Naive thymus-derived CD4-positive, alpha-beta T cell (primary cell): Measurements from ENCODE around the gene SC5D. TPM values are rescaled to one million over a fixed set of nuclear protein-coding genes. Genes with fewer than 3 reads are reported as not detected.
A peak's percentile ranks its signal among the peaks of the same experiment; 100 is the strongest.

ENCODE experiments used
- ATAC-seq: fragments of 150-1000 bp; cut with Tn5 transposase; 2 replicates; pipeline ENCODE4 v1.10.0; 2021; ENCODE audit warnings: mild to moderate bottlenecking, moderate library complexity
- CTCF ChIA-PET: fragments of 350-600 bp; sonication (Branson Sonifier 250); formaldehyde crosslinking; loops from one replicate; lab custom pipeline; 2021; ENCODE audit warnings: antibody characterized with exemption; lab: Charles Lee
- POLR2A ChIA-PET: fragments of 350-600 bp; sonication (Branson Sonifier 250); formaldehyde crosslinking; loops from one replicate; lab custom pipeline; 2021; ENCODE audit warnings: antibody characterized with exemption, inconsistent platforms; lab: Charles Lee
- DNase-seq, 9 donors: peaks; one replicate each; pipeline versions ENCODE4 v3.0.0 to v3.0.0-alpha.2; 2020 to 2022; ENCODE audit warnings: mixed read lengths in 1 of 9
- H3K27ac ChIP-seq: one replicate; pipeline ENCODE4 v1.7.0; 2013; ENCODE audit warnings: mild to moderate bottlenecking, low read depth, low read length, moderate library complexity
- H3K27me3 ChIP-seq, 2 donors: one replicate each; pipeline ENCODE4 v1.7.0; 2013; ENCODE audit warnings: low read length in 2 of 2, mild to moderate bottlenecking in 2 of 2, moderate library complexity in 2 of 2; ENCODE audit not compliant: control insufficient read depth in 2 of 2, insufficient read depth in 2 of 2
- H3K36me3 ChIP-seq, 3 experiments: 1 replicate in 2 of 3; 2 replicates in 1 of 3; pipeline ENCODE4 v1.7.0; 2013; ENCODE audit warnings: low read length in 3 of 3, mild to moderate bottlenecking in 3 of 3, moderate library complexity in 1 of 3; ENCODE audit not compliant: insufficient read depth in 3 of 3, control insufficient read depth in 2 of 3
- H3K4me1 ChIP-seq, 2 donors: one replicate each; pipeline ENCODE4 v1.7.0; 2013; ENCODE audit warnings: low read length in 2 of 2, mild to moderate bottlenecking in 2 of 2, moderate library complexity in 1 of 2; ENCODE audit not compliant: control insufficient read depth in 2 of 2, insufficient read depth in 2 of 2
- H3K4me3 ChIP-seq: 2 replicates; pipeline ENCODE4 v1.7.0; 2013; ENCODE audit warnings: mild to moderate bottlenecking, low read length
- H3K9me3 ChIP-seq, 3 experiments: 1 replicate in 2 of 3; 2 replicates in 1 of 3; pipeline ENCODE4 v1.7.0; 2013; ENCODE audit warnings: low read length in 3 of 3; ENCODE audit not compliant: control insufficient read depth in 2 of 3
- H3K27ac Mint-ChIP-seq, 9 donors: one replicate each; pipeline ENCODE4 v1.8.0; 2020 to 2022; ENCODE audit warnings: mixed read lengths in 9 of 9, mild to moderate bottlenecking in 8 of 9, moderate library complexity in 5 of 9, inconsistent platforms in 2 of 9
- H3K27me3 Mint-ChIP-seq, 5 donors: one replicate each; pipeline ENCODE4 v1.8.0; 2021 to 2022; ENCODE audit warnings: mixed read lengths in 5 of 5, mild to moderate bottlenecking in 1 of 5
- H3K36me3 Mint-ChIP-seq, 5 donors: one replicate each; pipeline ENCODE4 v1.8.0; 2020 to 2022; ENCODE audit warnings: mixed read lengths in 5 of 5, mild to moderate bottlenecking in 3 of 5, inconsistent platforms in 1 of 5
- H3K4me1 Mint-ChIP-seq, 7 donors: one replicate each; pipeline ENCODE4 v1.8.0; 2020 to 2022; ENCODE audit warnings: mixed read lengths in 7 of 7, mild to moderate bottlenecking in 3 of 7, inconsistent platforms in 1 of 7
- H3K4me3 Mint-ChIP-seq, 10 donors: one replicate each; pipeline ENCODE4 v1.8.0; 2020 to 2022; ENCODE audit warnings: mild to moderate bottlenecking in 10 of 10, mixed read lengths in 10 of 10, moderate library complexity in 6 of 10, inconsistent platforms in 2 of 10
- H3K9me3 Mint-ChIP-seq, 11 donors: one replicate each; pipeline ENCODE4 v1.8.0; 2020 to 2022; ENCODE audit warnings: mixed read lengths in 11 of 11, mild to moderate bottlenecking in 4 of 11, inconsistent platforms in 1 of 11, moderate library complexity in 1 of 11
- intact Hi-C, 2 donors: fragments of 100-400 bp; cut with micrococcal nuclease; formaldehyde crosslinking; loops; one replicate each; pipeline ENCODE4 v1.15.1; 2023
- polyA plus RNA-seq, 2 donors: library from polyadenylated mRNA; unstranded; fragments of 300-500 nt; fragmentation: Illumina TruSeq; gene quantifications; one replicate each; pipeline ENCODE4 v1.2.3, GENCODE V29; 2021
- total RNA-seq, 6 experiments: library from RNA in 5 of 6; stranded (reverse) in 5 of 6; gene quantifications; 1 replicate in 5 of 6; 2 replicates in 1 of 6; pipeline ENCODE4 v1.2.3 and lab custom pipeline; 2021 to 2026

SC5D gene
- total and polyA plus RNA-seq, 7 experiments from 2014 or later, result 7.9 to 48.7 (median 21.8) TPM

DNA sequence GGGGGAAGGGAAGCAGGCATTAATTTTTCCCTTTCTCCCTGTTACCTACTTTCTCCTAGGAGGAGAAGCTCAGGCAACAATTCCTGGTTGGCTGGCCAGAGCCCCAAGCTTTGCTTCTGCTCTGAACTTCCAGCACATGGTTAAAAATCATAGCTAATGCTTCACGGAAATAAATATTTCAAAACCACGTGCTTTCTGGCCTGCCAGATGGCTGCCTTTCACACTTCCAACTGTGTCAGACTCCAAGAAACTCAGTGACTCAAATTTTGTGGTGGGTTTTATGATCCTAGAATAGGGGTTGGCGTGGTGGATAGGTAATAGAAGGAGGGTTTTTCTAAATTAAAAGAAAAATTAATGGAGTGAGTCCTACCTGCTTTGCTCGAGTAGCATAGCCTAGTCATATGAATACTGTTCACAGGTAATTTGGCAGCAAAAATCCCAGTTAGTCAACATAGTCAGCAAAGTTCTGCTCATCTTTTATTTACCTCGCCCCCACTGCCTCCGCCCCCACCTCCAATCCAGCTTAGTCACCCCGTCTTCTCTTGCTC, 58.6 kb downstream of the SC5D start:
- intact Hi-C loops, result no loop called here
- H3K27me3 Mint-ChIP-seq, result peaks cover 0 to 13% (median 0%) of the 10 kb centered on the region in 5 donors
- Histone ChIP-seq H3K9me3 (no peaks in the 10 kb centered on the region), H3K27ac (no peak overlapping the region), H3K4me3 (no peak overlapping the region), H3K4me1 (no peaks in the 10 kb centered on the region), H3K36me3 (no peaks in the 10 kb centered on the region), H3K27me3 (no peaks in the 10 kb centered on the region)
- H3K36me3 Mint-ChIP-seq, result peaks cover 0 to 4% (median 0%) of the 10 kb centered on the region in 5 donors
- peaks cover 0 to 11% (median 0%) of the 10 kb centered on the region in 7 donors for H3K4me1 Mint-ChIP-seq
- peaks cover 0 to 3% (median 0%) of the 10 kb centered on the region in 11 donors for H3K9me3 Mint-ChIP-seq
- H3K4me3 Mint-ChIP-seq, result no peak overlapping the region
- ATAC-seq, result no peak
- DNase-seq, result no peak
- ChIA-PET CTCF (no interaction called here), POLR2A (interaction anchor here (0.6 kb wide), 1 partner anchor 54 kb away, joined by 3 read pairs; no protein-coding TSS in a partner anchor)
- no peak overlapping the region for H3K27ac Mint-ChIP-seq

DNA sequence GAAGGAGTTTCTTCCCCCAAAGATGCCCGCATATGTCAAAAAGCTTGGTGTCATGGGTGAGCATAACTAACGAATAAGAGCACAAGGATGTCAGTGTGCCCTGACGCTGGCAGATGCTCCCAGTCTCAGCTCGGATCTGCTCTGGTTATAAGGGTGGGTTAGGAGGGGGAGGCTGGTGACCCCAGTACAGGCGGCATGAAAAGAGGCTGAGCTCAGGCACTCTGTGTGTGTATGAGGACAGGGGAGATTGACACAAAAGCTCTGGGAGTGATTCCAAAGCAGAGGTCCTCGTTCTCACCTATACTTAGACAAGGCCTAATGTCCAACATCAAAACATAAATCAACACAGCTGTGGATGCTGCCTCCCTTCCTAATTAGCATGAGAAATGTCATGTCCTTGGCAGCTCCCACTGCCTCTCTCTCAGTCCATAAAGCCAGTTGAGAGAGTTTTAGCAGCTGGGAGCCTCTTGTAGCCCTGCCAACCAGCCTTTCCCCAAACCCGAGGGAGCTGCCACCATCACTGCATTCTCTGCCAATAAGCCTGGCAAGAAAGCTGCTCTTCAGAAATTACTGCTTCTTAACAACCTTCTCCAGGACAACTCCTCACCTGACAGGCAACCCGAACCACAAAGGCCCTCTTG, 59.8 kb downstream of the SC5D start:
- DNase-seq (no peak), ATAC-seq (no peak)
- H3K9me3 Mint-ChIP-seq, result no peaks in the 10 kb centered on the region
- ChIA-PET CTCF (interaction anchor here (0.6 kb wide), 1 partner anchor 22 kb away, joined by 3 read pairs; no protein-coding TSS in a partner anchor), POLR2A (interaction anchor here (0.6 kb wide), 1 partner anchor 99 kb away, joined by 3 read pairs; no protein-coding TSS in a partner anchor)
- H3K4me3 ChIP-seq, result no peak overlapping the region
- intact Hi-C loops, result no loop called here
- H3K27ac Mint-ChIP-seq, result peak overlapping the region in 1 of 9 donors; percentile 38
- peaks cover 0 to 7% (median 0%) of the 10 kb centered on the region in 5 donors for H3K36me3 Mint-ChIP-seq
- H3K4me1 ChIP-seq, result no peaks in the 10 kb centered on the region
- no peak overlapping the region for H3K4me3 Mint-ChIP-seq
- peaks cover 0 to 7% (median 0%) of the 10 kb centered on the region in 7 donors for H3K4me1 Mint-ChIP-seq
- H3K9me3 ChIP-seq, result no peaks in the 10 kb centered on the region
- H3K27me3 ChIP-seq, result no peaks in the 10 kb centered on the region
- no peak overlapping the region for H3K27ac ChIP-seq
- H3K36me3 ChIP-seq, result no peaks in the 10 kb centered on the region
- H3K27me3 Mint-ChIP-seq, result peaks cover 0 to 11% (median 0%) of the 10 kb centered on the region in 5 donors

DNA sequence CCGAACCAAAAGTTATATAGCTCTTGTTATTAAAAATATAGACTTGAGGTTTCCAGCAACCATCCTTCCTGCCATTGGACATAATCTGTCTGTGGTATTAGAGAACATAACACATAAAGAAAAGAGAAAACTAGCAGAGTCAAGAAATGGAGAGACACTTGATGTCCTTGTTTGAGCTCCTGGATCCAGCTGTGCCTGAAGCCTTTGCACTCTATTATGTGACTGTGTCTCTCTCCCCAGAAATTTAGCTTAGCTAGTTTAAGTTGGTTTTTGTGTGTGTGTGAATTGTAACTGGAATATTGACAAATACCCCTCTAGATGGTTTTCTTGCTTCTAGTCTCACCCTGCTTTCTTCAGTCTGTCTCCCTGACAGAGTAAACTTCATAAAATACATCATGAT, 61.6 kb downstream of the SC5D start:
- Mint-ChIP-seq H3K27me3 (peaks cover 0 to 11% (median 0%) of the 10 kb centered on the region in 5 donors), H3K4me1 (peaks cover 0 to 7% (median 0%) of the 10 kb centered on the region in 7 donors), H3K36me3 (peaks cover 0 to 10% (median 4%) of the 10 kb centered on the region in 5 donors), H3K9me3 (peaks cover 0 to 3% (median 0%) of the 10 kb centered on the region in 11 donors), H3K27ac (no peak overlapping the region), H3K4me3 (no peak overlapping the region)
- ATAC-seq, result no peak
- CTCF ChIA-PET, result no interaction called here
- H3K9me3 ChIP-seq, result no peaks in the 10 kb centered on the region
- no peak for DNase-seq
- intact Hi-C loops, result no loop called here
- H3K27ac ChIP-seq, result no peak overlapping the region
- no peak overlapping the region for H3K4me3 ChIP-seq
- no peaks in the 10 kb centered on the region for H3K36me3 ChIP-seq
- POLR2A ChIA-PET, result interaction anchor here (1.4 to 1.9 kb wide), 2 partner anchors 12 to 95 kb away, joined by 4 to 7 read pairs; no protein-coding TSS in a partner anchor
- no peaks in the 10 kb centered on the region for H3K4me1 ChIP-seq
- no peaks in the 10 kb centered on the region for H3K27me3 ChIP-seq

DNA sequence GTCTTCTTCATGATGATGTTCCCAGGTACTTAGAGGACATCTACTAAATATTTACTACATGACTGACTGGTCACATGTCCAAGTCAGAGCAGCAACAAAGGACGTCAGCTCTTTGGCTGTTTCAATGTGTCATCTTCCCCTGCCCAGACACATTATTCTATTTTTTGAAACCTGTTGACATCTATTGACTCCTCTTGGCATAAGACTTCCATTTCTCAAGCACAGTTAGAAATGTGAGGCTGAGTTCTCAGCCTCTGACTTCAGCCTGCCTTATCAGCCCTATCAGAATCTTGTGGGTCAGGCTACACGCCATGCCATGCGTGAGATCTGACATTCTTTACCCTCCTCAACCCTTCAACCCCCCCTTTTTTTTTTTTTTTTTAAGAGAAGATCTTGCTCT, 63.8 kb downstream of the SC5D start:
- Mint-ChIP-seq H3K27me3 (peaks cover 0 to 6% (median 0%) of the 10 kb centered on the region in 5 donors), H3K9me3 (peaks cover 0 to 3% (median 0%) of the 10 kb centered on the region in 11 donors), H3K36me3 (peaks cover 0 to 10% (median 4%) of the 10 kb centered on the region in 5 donors), H3K27ac (no peak overlapping the region), H3K4me3 (no peak overlapping the region), H3K4me1 (peaks cover 0 to 7% (median 0%) of the 10 kb centered on the region in 7 donors)
- H3K27me3 ChIP-seq, result no peaks in the 10 kb centered on the region
- ChIA-PET POLR2A (interaction anchor here (0.6 to 1.2 kb wide), 2 partner anchors 9 to 18 kb away, joined by 3 to 4 read pairs; no protein-coding TSS in a partner anchor), CTCF (no interaction called here)
- DNase-seq (no peak), ATAC-seq (peak; percentile 47)
- intact Hi-C loops, result no loop called here
- no peaks in the 10 kb centered on the region for H3K4me1 ChIP-seq
- no peak overlapping the region for H3K4me3 ChIP-seq
- H3K9me3 ChIP-seq, result no peaks in the 10 kb centered on the region
- no peaks in the 10 kb centered on the region for H3K36me3 ChIP-seq
- H3K27ac ChIP-seq, result no peak overlapping the region

Other genes starting within 250 kb of the SC5D start
- gene TECTA, start 191.5 kb upstream of the SC5D start, total RNA-seq, result under 1 TPM; 0.29 to 0.75 (median 0.65) TPM
- gene TECTA, start 191.5 kb upstream of the SC5D start, polyA plus RNA-seq, result under 1 TPM; 0.38 to 0.47 TPM
- gene SORL1, start 159.5 kb downstream of the SC5D start, total RNA-seq, result 100 to 1,000 TPM; 179 to 555 (median 375) TPM
- 100 to 1,000 TPM; 165 to 249 TPM for gene SORL1, start 159.5 kb downstream of the SC5D start, polyA plus RNA-seq